ENCODE data around the gene KRTAP10-2. TPM values are rescaled to one million over a fixed set of nuclear protein-coding genes. Genes with fewer than 3 reads are reported as not detected.
"Not testable (repeated sequence)": the region's sequence is repeated elsewhere in the genome, so short reads cannot be mapped to it uniquely, and the experiment has no call there.

The KRTAP10-2 gene
- total RNA-seq, 2 donors from 2014 or later: not detected

DNA sequence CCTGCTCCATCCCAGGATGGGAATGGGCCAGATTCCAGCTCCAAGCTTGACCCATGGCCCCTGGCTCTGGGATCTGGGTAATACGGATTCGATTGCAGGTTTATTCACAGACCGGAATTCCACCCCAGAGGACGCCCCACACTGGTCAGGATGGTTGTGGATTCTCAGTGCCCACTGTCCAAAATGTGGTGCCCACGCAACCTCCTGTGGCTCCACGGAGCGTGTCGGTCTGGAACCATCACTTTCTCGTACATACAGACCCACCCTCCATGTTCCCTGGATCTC, 42.9 kb downstream of the KRTAP10-2 start:
- intact Hi-C loops (cut with DNase I): no loop called here
- no peak for DNase-seq (ENCODE audit: low spot score)

GRCh38 chr21:44507673-44508425, 43.5 kb downstream of the KRTAP10-2 start:
- no peak for DNase-seq (ENCODE audit: low spot score)
- intact Hi-C loops (cut with DNase I): no loop called here

- intact Hi-C loops (cut with DNase I): no loop called here
- DNase-seq (ENCODE audit: low spot score): no peak
Measured at GRCh38 chr21:44506279-44507255, 44.7 kb downstream of the KRTAP10-2 start.

DNA sequence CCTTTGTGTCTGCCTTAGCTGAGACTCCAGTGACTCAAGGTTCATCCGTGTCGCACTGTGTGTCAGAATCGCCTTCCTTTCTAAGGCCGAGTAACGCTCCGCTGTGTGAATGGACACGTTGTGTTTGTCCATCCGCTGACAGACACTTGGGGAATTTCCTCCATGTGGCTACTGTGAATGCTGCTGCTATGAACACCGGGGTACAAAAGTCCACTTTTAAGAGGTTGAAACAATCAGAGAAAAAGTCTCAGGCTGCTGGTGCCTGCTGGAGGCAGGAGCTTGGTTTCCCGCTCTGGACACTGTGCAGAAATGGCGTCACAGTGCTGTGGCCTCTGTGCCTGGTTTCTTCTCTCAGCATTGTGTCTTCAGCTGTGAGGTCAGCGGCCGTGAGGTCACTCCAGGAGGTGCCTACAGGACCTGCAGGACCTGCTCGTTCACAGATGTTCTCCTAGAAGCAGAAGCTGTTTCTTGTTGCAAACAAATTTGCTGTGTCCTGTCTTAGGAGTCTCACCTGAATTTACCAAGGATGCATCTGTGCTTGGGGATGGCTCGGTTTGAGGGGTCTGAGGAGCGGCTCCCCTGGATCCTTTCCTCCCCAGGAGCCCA, 45.5 kb downstream of the KRTAP10-2 start:
- intact Hi-C loops (cut with DNase I): no loop called here
- no peak for DNase-seq (ENCODE audit: low spot score)

- intact Hi-C loops (cut with DNase I): loop anchor here in 1 of 2 donors (1.0 to 5.0 kb wide), 2 partner anchors 25 to 1303 kb away; no protein-coding TSS in a partner anchor
- no peak for DNase-seq (ENCODE audit: low spot score)
Measured at GRCh38 chr21:44503901-44504399, 47.4 kb downstream of the KRTAP10-2 start.

DNA sequence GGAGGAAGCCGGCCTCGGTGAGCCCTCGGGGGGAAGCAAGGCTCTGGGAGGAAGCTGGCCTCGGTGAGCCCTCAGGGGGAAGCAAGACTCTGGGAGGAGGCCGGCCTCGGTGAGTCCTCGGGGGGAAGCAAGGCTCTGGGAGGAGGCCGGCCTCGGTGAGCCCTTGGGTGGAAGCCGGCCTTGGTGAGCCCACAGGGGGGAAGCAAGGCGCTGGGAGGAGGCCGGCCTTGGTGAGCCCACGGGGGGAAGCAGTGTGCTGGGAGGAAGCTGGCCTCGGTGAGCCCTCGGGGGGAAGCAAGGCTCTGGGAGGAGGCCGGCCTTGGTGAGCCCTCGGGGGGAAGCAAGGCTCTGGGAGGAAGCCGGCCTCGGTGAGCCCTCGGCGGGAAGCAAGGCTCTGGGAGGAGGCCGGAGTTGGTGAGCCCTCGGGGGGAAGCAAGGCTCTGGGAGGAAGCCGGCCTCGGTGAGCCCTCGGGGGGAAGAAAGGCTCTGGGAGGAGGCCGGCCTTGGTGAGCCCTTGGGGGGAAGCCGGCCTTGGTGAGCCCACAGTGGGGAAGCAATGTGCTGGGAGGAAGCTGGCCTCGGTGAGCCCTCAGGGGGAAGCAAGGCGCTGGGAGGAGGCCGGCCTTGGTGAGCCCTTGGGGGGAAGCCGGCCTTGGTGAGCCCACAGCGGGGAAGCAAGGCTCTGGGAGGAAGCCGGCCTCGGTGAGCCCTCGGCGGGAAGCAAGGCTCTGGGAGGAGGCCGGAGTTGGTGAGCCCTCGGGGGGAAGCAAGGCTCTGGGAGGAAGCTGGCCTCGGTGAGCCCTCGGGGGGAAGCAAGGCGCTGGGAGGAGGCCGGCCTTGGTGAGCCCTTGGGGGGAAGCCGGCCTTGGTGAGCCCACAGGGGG, 48.1 kb downstream of the KRTAP10-2 start:
- intact Hi-C loops (cut with DNase I): loop anchor here in 1 of 2 donors (5.0 kb wide), 1 partner anchor 1304 kb away; no protein-coding TSS in a partner anchor
- DNase-seq (ENCODE audit: low spot score): not testable (repeated sequence)

DNA sequence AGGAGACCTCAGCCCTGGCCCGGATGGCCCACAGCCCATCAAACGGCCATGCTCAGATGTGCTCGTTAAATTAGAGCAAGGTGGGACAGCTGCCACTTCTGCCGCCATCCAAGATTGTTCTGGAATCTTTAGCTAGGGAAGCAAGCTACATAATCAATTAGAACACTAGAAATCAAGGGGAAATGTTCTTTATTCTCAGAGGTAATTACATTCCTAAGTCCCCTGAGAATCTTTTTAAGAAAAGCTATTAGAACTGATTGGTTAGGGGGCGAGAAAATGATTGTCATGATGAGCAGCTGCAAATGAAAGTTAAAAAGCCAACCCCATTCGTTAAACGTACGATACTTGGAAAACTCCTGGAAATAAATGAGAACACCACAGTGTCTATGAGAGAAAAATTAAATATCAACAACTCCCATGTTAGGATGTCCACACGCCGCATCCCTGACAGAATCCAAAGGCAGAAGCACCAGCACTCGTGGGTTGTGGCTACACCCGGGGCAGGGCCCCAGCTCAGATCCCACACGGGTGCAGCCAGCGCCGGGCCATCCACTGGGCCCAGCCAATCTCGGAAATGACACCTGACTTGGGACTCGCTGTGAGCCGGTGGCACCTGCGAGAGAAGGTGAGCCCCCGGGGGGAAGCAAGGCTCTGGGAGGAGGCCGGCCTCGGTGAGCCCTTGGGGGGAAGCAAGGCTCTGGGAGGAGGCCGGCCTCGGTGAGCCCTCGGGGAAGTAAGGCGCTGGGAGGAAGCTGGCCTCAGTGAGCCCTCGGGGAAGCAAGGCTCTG, 48.9 kb downstream of the KRTAP10-2 start:
- intact Hi-C loops (cut with DNase I): loop anchor here in 1 of 2 donors (5.0 kb wide), 1 partner anchor 1305 kb away; no protein-coding TSS in a partner anchor
- no peak for DNase-seq (ENCODE audit: low spot score)

Other genes with a start within 250 kb of the KRTAP10-2 start
- gene CFAP410, start 212.1 kb downstream of the KRTAP10-2 start, total RNA-seq: 10 to 100 TPM; 18.1 to 18.8 TPM
- gene TRPM2, start 197.9 kb downstream of the KRTAP10-2 start, total RNA-seq: 10 to 100 TPM in 1 of 2 donors, 1 to 10 TPM in 1; 7.7 to 11.3 TPM
- gene LRRC3, start 96.0 kb downstream of the KRTAP10-2 start, total RNA-seq: 1 to 10 TPM; 1.5 to 1.8 TPM
- not detected for gene KRTAP10-1, start 11.3 kb downstream of the KRTAP10-2 start, total RNA-seq
- not detected for gene KRTAP10-3, start 7.3 kb upstream of the KRTAP10-2 start, total RNA-seq
- gene KRTAP10-4, start 22.2 kb upstream of the KRTAP10-2 start, total RNA-seq: not detected
- not detected for gene KRTAP10-5, start 29.1 kb upstream of the KRTAP10-2 start, total RNA-seq
- gene KRTAP10-6, start 41.0 kb upstream of the KRTAP10-2 start, total RNA-seq: not detected
- not detected for gene KRTAP10-7, start 49.1 kb upstream of the KRTAP10-2 start, total RNA-seq
- gene KRTAP10-8, start 60.6 kb upstream of the KRTAP10-2 start, total RNA-seq: not detected
- not detected for gene KRTAP10-9, start 75.6 kb upstream of the KRTAP10-2 start, total RNA-seq
- not detected for gene KRTAP10-10, start 85.9 kb upstream of the KRTAP10-2 start, total RNA-seq
- not detected for gene KRTAP10-11, start 94.9 kb upstream of the KRTAP10-2 start, total RNA-seq
- not detected for gene KRTAP12-4, start 103.2 kb upstream of the KRTAP10-2 start, total RNA-seq
- not detected for gene KRTAP12-3, start 106.4 kb upstream of the KRTAP10-2 start, total RNA-seq
- under 1 TPM in 1 of 2 donors, not detected in 1; 0.48 TPM for gene KRTAP12-2, start 115.4 kb upstream of the KRTAP10-2 start, total RNA-seq
- gene KRTAP12-1, start 130.7 kb upstream of the KRTAP10-2 start, total RNA-seq: not detected
- not detected for gene KRTAP10-12, start 145.7 kb upstream of the KRTAP10-2 start, total RNA-seq
- under 1 TPM; 0.14 to 0.48 TPM for gene TSPEAR, start 160.1 kb upstream of the KRTAP10-2 start, total RNA-seq

All from posterior vena cava (tissue), 2 donors.